Loucy (cell line): Measurements from ENCODE around the gene SPDEF.

ENCODE experiments used
- H2AFZ ChIP-seq: fragments of 200-600 bp; sonication (generic); 2 replicates; pipeline ENCODE4 v1.6.0; 2016; ENCODE audit warnings: antibody characterized with exemption, mild to moderate bottlenecking, low read length, moderate library complexity
- H3F3A ChIP-seq: fragments of 200-600 bp; 2 replicates; pipeline ENCODE4 v1.6.0; 2016; ENCODE audit warnings: antibody characterized with exemption, low read depth, mild to moderate bottlenecking
- H3K27me3 ChIP-seq: fragments of 200-600 bp; sonication (generic); 2 replicates; pipeline ENCODE4 v1.6.1; 2014; ENCODE audit warnings: low read length, mild to moderate bottlenecking; ENCODE audit not compliant: insufficient read depth, poor library complexity, severe bottlenecking
- H3K36me3 ChIP-seq: fragments of 200-600 bp; sonication (generic); 2 replicates; pipeline ENCODE4 v1.6.1; 2016; ENCODE audit warnings: low read length; ENCODE audit not compliant: insufficient read depth
- H3K4me1 ChIP-seq: fragments of 200-600 bp; sonication (generic); 2 replicates; pipeline ENCODE4 v1.5.1; 2014; ENCODE audit warnings: low read length, mild to moderate bottlenecking; ENCODE audit not compliant: insufficient read depth, poor library complexity, severe bottlenecking
- H3K4me2 ChIP-seq: fragments of 200-600 bp; sonication (generic); 2 replicates; pipeline ENCODE4 v1.6.0; 2014; ENCODE audit warnings: antibody characterized with exemption, low read length, low read depth, mild to moderate bottlenecking; ENCODE audit not compliant: poor library complexity, severe bottlenecking
- H3K4me3 ChIP-seq: fragments of 200-600 bp; sonication (generic); 2 replicates; pipeline ENCODE4 v1.5.1; 2014; ENCODE audit warnings: low read length, mild to moderate bottlenecking, mixed read lengths; ENCODE audit not compliant: poor library complexity, severe bottlenecking
- H3K79me2 ChIP-seq: fragments of 200-600 bp; sonication (generic); 2 replicates; pipeline ENCODE4 v1.6.1; 2014; ENCODE audit warnings: low read length; ENCODE audit not compliant: insufficient read depth
- H3K9ac ChIP-seq: fragments of 200-600 bp; sonication (generic); 2 replicates; pipeline ENCODE4 v1.6.0; 2014; ENCODE audit warnings: mild to moderate bottlenecking, low read depth, low read length, moderate library complexity; ENCODE audit not compliant: poor library complexity, severe bottlenecking
- H3K9me2 ChIP-seq: fragments of 200-600 bp; sonication (generic); replicated peaks from 2 replicates; pipeline ENCODE4 v1.6.1; 2016; ENCODE audit warnings: low read depth, low read length, mixed read lengths
- H3K9me3 ChIP-seq: fragments of 200-600 bp; sonication (generic); 2 replicates; pipeline ENCODE4 v1.6.1; 2014; ENCODE audit warnings: mild to moderate bottlenecking, antibody characterized with exemption, low read length, low read depth; ENCODE audit not compliant: insufficient read depth
- H4K20me1 ChIP-seq: fragments of 200-600 bp; sonication (generic); 2 replicates; pipeline ENCODE4 v1.6.0; 2014; ENCODE audit warnings: antibody characterized with exemption, low read length, mild to moderate bottlenecking; ENCODE audit not compliant: insufficient read depth, poor library complexity, severe bottlenecking
- CTCF ChIP-seq: fragments of 200-600 bp; sonication (generic); conservative IDR thresholded peaks from 2 replicates; pipeline ENCODE4 v1.5.1; 2014; ENCODE audit warnings: mild to moderate bottlenecking, antibody characterized with exemption, low read length
- EZH2phosphoT487 ChIP-seq: fragments of 200-600 bp; IDR thresholded peaks from 2 replicates; pipeline ENCODE4 v1.6.1; 2018; ENCODE audit warnings: antibody characterized with exemption, mild to moderate bottlenecking, moderate library complexity, borderline replicate concordance

SPDEF gene

GRCh38 chr6:34524971-34525370, 31.2 kb downstream of the SPDEF start:
- TF ChIP-seq EZH2phosphoT487 (no peak), CTCF (no peak)

GRCh38 chr6:34524499-34524898, 31.6 kb downstream of the SPDEF start:
- H3K4me1 ChIP-seq: no peaks in the 10 kb centered on the region
- no peaks in the 10 kb centered on the region for H3K9me2 ChIP-seq
- H3K36me3 ChIP-seq: no peaks in the 10 kb centered on the region
- H4K20me1 ChIP-seq: no peaks in the 10 kb centered on the region
- H3K9me3 ChIP-seq: no peaks in the 10 kb centered on the region
- TF ChIP-seq EZH2phosphoT487: no peak
- no peak for TF ChIP-seq CTCF
- no peaks in the 10 kb centered on the region for H3K79me2 ChIP-seq
- H2AFZ ChIP-seq: no peak overlapping the region
- H3K4me3 ChIP-seq: no peak overlapping the region
- no peak overlapping the region for H3K4me2 ChIP-seq
- no peaks in the 10 kb centered on the region for H3F3A ChIP-seq
- no peaks in the 10 kb centered on the region for H3K27me3 ChIP-seq
- no peak overlapping the region for H3K9ac ChIP-seq

More at GRCh38 chr6:34524971-34525370, 31.2 kb downstream of the SPDEF start:
- Histone ChIP-seq H3K27me3 (no peaks in the 10 kb centered on the region), H2AFZ (no peak overlapping the region), H3K4me3 (no peak overlapping the region), H3K79me2 (no peaks in the 10 kb centered on the region), H3K9me3 (no peaks in the 10 kb centered on the region), H4K20me1 (no peaks in the 10 kb centered on the region), H3K4me2 (no peak overlapping the region), H3K9ac (no peak overlapping the region), H3K4me1 (no peaks in the 10 kb centered on the region), H3F3A (no peaks in the 10 kb centered on the region), H3K36me3 (no peaks in the 10 kb centered on the region), H3K9me2 (no peaks in the 10 kb centered on the region)

- Histone ChIP-seq H3K27me3 (no peaks in the 10 kb centered on the region), H4K20me1 (no peaks in the 10 kb centered on the region), H3K79me2 (no peaks in the 10 kb centered on the region), H3K36me3 (no peaks in the 10 kb centered on the region), H3K4me2 (no peak overlapping the region), H3K4me3 (no peak overlapping the region), H3K9me3 (no peaks in the 10 kb centered on the region), H3K9me2 (no peaks in the 10 kb centered on the region), H2AFZ (no peak overlapping the region), H3K9ac (no peak overlapping the region), H3F3A (no peaks in the 10 kb centered on the region), H3K4me1 (no peaks in the 10 kb centered on the region)
- TF ChIP-seq EZH2phosphoT487: no peak
- no peak for TF ChIP-seq CTCF
Observed at GRCh38 chr6:34523441-34524206, 32.5 kb downstream of the SPDEF start.
